ENCODE data around the gene KCNQ2.

GRCh38 chr20:63473555-63474449, 1.3 kb upstream of the KCNQ2 start:
- TF ChIP-seq CTCF (IDR thresholded peaks at IDR 0.05) (no peak), POLR2A (IDR thresholded peaks at IDR 0.05) (no peak)
